Left colon (tissue), 2 donors: Measurements from ENCODE around the gene ASCC2. TPM values are rescaled to one million over a fixed set of nuclear protein-coding genes. Genes with fewer than 3 reads are reported as not detected.
"Not testable (repeated sequence)": the region's sequence is repeated elsewhere in the genome, so short reads cannot be mapped to it uniquely, and the experiment has no call there.

Experiments
- ATAC-seq: fragments of 200-7000 bp; cut with Tn5 transposase; one replicate; pipeline ENCODE4 v1.9.1; 2020; ENCODE audit warnings: mild to moderate bottlenecking, moderate library complexity
- DNase-seq, 2 donors: peaks; one replicate each; pipeline ENCODE4 v3.0.0-alpha.2; 2020
- intact Hi-C, 2 donors: fragments of 100-400 bp; cut with DNase I in 1 of 2; cut with micrococcal nuclease in 1 of 2; formaldehyde crosslinking; loops; one replicate each; pipeline versions ENCODE4 v1.11.2 to v1.14.0; 2022; cut with DNase I, micrococcal nuclease
- total RNA-seq, 2 donors: library from RNA; stranded (reverse); fragmentation: NEBNext Ultra II Directional; extraction: Animal tissue kit (Norgen Biotek cat#: 25700); gene quantifications; one replicate each; pipeline ENCODE4 v1.2.1, GENCODE V29; 2021
- donor health status: DM: no; HTN: no; CAD: no.
- donor health status: DM: yes; HTN: yes; CAD: no.

Gene ASCC2
- total RNA-seq, 2 donors from 2014 or later = 63.0 to 71.3 TPM

DNA sequence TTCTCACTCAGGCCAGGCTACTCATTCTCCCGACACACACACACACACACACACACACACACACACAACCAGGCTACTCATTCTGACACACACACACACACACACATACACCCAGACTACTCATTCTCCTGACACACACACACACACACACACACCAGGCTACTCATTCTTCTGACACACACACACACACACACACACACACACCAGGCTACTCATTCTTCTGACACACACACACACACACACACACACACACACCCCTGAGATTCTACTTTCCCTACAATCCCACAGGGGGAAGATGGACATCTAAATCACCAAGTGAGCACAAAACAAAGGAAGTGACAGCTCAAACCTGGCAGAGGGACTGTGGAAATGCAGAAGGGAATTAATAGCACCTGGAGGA is 10.3 kb downstream of the ASCC2 start:
- DNase-seq, ATAC-seq, intact Hi-C loops: not testable (repeated sequence)

DNA sequence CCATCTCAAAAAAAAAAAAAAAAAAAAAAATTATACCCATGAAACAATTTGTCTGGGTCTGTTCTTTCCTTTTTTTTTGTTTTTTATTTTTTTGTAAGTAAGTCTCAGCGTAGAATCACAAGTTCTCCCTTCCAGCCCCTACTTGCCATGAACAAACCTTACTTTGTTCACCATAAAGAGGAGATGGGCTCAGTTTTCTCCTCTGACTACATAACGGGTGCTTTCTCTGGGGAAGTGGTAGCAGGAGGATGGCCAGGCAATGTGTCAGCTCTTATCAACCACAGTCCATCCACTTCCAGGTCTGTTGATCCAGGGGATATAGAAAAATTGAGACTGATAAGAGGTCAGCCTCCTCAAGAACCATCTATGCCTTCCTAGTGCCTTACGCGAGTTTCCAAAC is 11.0 kb downstream of the ASCC2 start:
- intact Hi-C loops = no loop called here
- no peak for DNase-seq
- ATAC-seq = no peak

DNA sequence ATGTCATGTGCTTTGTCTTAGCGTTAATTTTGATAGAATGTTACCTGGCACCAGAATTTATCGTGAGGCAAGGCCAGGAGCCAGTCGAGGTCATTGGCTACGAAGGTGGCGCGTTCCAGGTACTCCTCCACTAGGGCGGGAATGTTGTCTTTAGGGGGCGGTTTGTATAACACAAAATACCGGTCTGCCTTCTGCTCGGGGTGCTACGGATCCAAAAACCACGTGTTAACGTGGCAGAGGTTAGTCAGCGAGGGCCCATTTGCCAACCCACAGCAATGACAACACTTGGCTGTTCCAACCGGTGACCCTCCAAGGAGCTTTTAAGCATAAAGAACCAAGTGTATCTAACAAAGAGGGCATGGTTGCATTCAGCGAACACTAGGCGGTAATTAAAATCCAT is 12.5 kb downstream of the ASCC2 start:
- no peak for ATAC-seq
- intact Hi-C loops = no loop called here
- DNase-seq = no peak

DNA sequence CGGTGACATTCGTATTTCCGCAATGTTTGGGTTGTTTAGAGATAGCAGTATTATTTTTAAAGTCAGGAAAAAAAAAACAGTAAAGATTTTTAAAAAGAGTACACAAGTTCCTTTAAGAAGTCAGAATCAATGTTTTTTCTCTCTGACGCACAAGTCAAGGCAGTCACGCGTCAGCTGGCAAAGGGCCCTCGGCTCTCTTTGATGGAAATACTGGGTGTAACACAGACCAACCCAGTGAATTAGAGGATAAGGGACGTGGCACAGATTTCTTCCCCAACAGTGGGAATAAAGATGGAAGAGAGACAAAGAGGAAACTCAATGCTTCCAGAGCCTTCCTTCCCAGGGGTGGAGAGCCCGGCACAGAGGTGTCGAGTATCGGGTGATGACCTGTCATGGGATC is 13.4 kb downstream of the ASCC2 start:
- ATAC-seq (no peak), DNase-seq (no peak)
- intact Hi-C loops = no loop called here

DNA sequence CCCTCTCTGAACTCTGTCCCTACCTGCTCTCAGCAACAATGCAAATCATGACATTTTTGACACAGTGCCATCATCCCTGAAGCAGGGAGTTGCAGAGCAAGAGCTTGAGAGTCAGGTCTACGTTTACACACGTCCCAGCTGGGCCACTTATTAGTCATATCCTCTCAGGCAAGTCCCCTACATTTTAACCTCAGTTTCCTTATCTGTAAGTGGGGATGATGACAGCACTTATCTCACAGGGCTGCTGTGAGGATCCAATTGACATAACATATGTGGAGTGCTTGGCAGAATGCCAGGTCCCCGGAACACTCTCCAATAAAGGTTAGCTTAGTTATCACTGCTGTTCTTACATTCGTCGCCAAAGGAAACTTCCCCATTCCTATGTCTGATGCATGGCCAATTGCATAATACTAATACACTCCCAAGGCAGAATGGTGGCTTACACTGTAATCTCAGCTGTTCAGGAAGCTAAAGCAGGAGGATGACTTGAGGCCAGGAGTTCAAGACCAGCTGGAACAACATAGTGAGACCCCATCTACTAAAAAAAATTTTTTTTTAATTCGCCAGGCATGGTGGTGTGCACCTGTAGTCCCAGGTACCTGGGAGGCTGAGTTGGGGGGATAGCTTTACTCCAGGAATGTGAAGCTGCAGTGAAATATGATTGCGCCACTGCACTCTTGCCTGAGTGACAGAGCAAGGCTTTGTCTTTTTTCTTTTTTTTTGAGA is 16.6 kb downstream of the ASCC2 start:
- intact Hi-C loops = no loop called here
- DNase-seq (peak; percentile 88 to 92), ATAC-seq (peak; percentile 95)

DNA sequence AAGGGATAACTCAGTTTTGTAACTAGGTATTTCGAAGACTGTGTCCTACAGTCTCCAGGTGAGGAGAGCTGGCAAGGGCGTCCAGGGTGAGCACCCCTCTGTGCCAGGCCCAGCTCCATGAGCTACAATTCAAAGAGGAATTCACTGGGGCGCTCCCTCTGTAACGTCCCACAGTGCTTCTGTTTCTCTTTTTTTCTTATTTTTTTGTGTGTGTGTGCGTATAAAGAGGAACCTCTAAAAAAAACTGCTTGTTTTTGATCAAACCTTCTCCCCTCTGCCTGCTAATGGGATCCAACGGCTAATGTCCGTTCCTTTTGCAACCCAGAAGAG is 17.1 kb downstream of the ASCC2 start:
- no peak for ATAC-seq
- intact Hi-C loops = no loop called here

DNA sequence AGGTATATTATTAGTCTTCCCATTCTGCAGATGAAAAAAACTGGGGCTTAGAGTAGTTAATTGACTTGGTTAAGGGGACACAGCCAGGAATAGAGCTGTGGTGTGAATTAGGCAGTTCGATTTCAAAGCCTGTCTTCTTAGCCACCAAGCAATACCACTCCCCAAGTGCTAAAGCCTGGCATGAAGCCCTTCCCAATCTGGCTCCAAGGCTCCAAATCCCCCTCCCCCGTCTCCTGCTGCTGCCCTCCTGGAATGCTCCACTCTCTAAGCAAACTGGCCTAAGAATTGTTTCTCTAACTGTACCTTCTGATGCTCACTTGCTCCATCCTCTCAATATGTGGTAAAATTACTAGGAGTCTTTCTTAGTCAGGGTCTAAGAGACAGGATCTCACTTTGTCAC is 18.6 kb downstream of the ASCC2 start:
- intact Hi-C loops = no loop called here
- DNase-seq (no peak), ATAC-seq (no peak)

More for the DNA sequence above, 17.1 kb downstream of the ASCC2 start:
- no peak for DNase-seq

DNA sequence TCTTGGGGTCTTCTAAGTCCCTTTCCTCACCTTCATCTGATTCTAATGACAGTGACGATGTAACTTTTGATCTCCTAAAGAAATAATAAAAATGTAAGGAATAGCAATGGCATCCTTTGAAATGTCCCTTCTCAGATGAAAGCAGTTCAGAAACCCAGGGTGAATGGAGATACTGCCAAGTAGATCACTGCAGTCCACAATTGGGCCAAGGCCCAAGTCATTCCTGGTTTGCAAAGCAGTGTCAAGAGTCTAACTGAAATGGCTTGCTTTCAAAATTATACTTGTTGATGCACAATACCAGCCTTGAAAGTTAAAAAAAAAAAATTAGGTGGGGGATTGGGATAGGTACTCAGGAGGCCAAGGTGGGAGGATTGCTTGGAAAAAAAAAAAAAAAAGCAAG is 20.4 kb downstream of the ASCC2 start:
- intact Hi-C loops = no loop called here
- no peak for ATAC-seq

DNA sequence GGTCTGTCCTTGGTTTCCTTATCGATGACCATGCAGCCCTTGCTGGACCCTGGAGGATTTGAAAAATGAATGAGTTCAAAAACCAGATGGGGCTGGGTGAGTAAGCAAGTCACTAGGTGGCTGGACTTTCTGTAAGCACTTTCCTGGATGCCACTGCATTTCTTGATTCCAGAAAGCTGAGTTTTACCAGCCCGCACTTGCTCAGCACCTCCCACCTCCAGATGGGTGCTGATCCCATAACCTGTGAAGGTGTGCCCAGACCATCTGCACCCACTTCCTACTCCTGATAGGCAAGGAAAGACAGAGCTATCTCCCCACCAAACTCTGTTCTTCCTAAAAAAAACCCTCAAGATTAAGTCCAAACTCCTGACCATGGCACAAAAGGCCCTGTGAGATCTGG is 21.1 kb downstream of the ASCC2 start:
- ATAC-seq (no peak), DNase-seq (no peak)
- intact Hi-C loops = no loop called here

More for the DNA sequence above, 20.4 kb downstream of the ASCC2 start:
- DNase-seq = no peak

DNA sequence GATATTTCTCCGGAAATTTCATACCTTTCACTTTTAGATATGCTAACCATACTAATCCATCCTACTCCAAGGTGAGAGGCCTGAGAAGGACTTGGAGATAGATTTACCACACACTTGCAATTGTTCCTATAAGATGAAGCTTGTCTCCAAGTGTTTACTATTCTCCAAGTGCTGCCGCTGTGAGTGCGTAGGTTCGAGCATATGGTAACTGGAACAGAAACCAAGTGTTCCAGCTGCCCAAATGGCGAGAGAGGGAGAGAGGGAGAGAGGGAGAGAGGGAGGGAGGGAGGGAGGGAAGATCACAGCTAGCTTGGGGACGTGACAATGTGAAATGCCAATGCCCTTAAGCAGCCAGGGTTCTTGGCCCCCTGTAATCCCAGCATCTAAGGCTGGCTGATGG is 21.5 kb downstream of the ASCC2 start:
- ATAC-seq = no peak
- intact Hi-C loops = no loop called here
- DNase-seq = no peak

DNA sequence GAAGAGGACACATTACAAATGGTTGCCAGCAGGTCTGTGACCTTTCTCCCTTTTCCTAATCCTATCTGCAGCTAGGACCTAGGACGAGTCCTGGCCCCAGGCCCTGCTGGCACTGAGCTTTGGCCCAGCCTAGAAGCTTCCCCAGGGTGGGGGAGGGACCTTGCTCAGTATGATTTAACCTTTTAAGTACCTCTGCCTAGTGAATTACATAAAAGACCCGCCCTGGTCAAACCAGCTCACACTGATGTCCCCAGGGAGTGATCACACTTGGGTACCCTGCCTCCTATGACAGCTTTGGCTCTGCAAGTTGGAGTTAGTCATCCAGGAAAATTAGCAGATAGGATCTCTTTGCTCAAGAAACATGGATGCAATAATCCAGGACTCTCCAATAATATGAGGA is 21.9 kb downstream of the ASCC2 start:
- DNase-seq = peak in 1 of 2 donors; percentile 23
- intact Hi-C loops = no loop called here
- ATAC-seq = no peak

DNA sequence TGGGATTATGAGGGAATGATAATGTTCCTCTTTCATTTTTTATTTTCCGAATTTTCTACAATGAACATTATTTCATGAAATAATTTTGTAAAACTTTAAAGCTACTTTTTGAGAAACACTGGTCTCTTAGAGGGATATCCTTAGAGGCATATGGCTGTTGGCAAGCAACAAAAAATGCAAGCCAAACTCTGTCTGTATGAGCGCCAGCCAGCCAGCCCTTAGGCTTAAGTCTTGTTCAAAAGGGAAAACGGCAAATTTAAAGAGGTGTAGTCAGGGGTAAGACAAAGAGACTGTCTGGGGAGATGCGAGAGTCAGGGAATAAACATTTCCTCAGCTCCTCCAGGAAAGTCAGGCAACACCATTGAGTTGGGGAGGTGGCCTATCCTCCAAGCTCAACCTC is 22.5 kb downstream of the ASCC2 start:
- intact Hi-C loops = no loop called here
- DNase-seq = no peak
- ATAC-seq = no peak

DNA sequence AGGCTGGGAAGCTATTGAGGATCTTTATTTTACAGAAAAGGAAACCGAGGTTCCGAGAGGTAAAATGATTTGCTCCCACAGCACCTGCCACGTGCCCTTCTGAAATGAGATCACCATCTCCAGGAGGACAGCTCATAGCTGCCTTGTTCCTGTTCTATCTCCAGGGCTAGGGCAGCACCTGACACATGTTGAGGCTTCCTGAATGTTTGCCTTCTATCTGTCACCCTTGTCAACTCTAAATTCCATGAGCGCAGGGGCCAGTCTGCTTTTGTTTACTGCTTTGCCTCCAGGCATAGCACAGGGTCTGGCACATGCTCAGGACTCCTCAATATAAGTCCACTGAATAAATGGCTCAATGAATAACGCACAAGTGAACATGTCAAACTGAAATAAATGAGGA is 24.1 kb downstream of the ASCC2 start:
- intact Hi-C loops = no loop called here
- no peak for DNase-seq
- ATAC-seq = no peak

DNA sequence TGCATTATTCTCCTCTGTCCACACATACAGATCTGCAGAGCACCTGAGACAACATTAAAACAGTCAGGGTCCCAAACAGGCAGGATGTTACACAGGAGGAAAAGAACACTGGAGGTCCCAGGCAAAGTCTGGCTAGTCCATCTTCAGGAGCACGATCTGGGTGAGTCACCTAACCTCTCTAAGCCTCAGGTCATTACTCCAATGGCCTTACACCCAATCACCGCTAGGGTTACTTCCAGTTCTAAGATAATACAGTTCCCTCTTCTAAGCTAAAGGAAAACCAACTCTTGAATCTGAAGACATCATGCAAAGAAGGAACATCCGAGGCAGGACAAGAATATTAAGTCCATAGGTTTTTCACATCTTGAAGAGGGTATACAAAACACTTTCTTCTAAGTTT is 24.5 kb downstream of the ASCC2 start:
- DNase-seq (no peak), ATAC-seq (no peak)
- intact Hi-C loops = no loop called here

DNA sequence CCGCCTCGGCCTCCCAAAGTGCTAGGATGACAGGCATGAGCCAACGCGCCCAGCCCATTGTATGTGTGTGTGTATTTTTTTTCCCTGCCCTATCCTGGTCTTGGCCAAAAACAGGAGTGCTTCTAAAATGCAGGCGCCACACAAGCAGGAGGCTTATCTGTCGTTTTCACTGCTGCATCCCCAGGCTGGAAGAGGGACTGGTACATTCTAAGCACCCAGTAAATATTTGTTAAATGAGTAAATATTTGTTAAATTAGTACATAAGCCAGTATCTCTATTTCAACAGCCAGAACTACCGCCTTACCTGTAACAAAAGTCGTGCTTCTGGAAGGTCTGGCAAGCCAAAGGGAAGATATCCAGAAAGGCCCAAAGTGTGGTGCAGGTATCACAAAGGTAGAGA is 24.9 kb downstream of the ASCC2 start:
- intact Hi-C loops = no loop called here
- ATAC-seq = no peak

DNA sequence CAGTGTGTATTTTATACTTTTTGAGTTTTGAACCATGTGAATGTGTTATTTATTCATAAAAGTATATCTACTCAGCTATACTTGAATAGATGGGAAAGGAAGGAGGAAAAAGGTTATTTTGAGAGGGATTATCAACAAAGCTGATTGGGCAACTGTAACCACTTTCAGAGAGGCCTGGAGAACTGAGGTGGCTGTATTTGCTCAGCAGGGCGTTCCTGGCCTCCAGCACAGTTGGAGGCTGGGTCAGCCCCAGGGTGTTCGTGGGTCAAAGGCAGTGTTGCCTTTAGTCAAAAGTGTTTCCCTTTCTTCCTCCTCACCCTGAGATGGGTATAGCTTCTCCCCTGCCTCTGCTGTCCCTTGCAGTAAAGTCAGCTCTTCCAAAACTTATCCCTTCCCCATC is 26.7 kb downstream of the ASCC2 start:
- intact Hi-C loops = no loop called here
- peak; percentile 63 to 71 for DNase-seq
- peak; percentile 95 for ATAC-seq

More for the DNA sequence above, 24.9 kb downstream of the ASCC2 start:
- DNase-seq = no peak

DNA sequence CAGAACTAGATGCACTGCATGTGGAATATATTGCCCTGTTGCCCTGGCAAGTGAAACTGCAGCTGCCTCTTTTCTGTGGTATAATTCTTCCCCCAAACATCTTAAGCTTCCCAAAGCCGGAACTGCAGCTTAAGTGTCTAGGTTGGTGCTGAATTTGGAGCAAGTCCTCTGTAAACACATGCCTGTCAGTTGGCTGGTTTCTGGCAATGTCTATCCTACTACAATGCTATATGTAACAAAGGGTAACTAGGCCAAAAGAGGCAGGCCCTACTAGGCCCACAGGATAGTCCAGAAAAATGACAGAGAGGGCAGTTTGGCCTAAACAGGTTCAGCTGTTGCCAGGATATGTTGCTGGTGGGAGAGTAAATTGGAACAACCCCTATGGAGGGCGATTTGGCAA is 27.9 kb downstream of the ASCC2 start:
- intact Hi-C loops = no loop called here
- ATAC-seq (no peak), DNase-seq (no peak)

DNA sequence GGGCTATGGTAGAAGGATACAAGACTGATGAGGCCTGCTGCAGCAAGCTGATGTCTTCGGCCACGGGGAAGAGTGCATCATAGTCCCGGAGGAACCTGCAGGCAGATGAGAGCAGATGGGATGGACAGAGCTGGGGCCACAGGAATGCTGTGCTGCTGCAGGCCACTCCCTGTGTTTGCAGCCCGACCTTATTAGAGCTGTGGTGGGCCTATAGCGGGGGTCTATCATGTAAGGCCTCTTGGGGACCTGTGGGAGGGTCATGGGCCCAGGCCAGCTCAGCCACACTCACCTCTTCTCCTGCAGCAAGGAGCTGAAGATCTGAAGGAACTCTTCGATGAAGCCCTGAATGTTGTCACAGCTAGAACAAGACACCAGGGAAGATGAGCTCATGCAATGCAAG is 31.9 kb downstream of the ASCC2 start:
- intact Hi-C loops = no loop called here
- DNase-seq (no peak), ATAC-seq (no peak)

DNA sequence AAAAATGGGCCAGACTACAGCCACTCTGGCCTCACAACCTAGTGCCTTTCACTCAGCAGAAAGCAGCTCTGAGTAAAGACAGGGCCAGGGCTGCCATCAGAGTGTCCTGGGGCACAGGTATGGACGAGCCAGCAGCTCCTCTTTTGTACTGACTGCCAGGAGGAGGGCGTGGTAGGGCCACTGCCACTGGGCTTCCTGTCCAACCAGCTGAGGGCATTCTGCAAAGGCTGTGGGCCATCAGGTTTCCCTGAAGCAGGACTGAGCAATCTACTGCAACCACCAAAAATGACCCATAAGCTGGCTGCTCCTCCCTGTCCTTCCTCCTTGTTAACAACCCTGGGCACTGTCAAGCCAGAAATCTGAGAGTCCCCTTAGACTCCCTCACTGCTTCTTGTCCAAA is 33.1 kb downstream of the ASCC2 start:
- intact Hi-C loops = no loop called here

DNA sequence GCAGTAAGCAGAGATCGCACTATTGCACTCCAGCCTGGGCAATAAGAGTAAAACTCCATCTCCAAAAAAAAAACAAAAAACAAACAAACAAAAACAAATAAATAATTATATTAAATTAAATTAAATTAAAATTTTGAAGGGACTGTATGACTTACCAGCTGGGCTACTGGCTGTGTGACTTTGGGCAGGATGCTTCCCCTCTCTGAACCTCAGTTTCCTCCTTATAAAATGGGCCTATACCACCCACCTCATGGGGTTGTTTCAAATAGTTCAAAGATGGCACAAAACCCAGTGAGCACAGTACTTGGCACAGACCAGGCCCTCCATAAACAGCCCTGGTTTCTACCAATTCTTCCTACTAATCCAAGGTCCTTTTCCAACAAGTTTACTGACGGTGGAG is 34.9 kb downstream of the ASCC2 start:
- intact Hi-C loops = no loop called here
- ATAC-seq = no peak
- no peak for DNase-seq

More for the DNA sequence above, 33.1 kb downstream of the ASCC2 start:
- DNase-seq (no peak), ATAC-seq (no peak)

DNA sequence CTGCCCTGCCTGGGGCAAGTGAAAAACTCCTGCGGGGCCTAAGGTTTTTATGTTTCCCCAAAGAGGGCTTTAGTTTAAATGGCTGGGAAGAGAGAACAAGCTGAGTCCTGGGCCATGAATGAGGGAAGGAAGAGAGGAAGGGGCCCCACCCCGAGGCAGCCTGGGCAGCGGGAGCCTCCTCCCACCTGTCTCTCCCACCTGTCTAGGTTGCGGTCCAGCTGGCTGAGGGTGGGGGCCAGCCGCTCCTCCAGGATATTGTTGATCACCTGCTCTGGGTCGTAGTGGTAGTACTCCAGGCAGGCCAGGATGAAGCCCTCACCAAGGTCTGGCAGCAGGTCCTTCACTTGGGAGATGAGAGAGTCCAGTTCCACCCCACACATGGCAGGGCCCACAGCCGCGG is 36.3 kb downstream of the ASCC2 start:
- no peak for ATAC-seq
- intact Hi-C loops = no loop called here
- DNase-seq = no peak
